GM21737 (cell line): ENCODE data around the gene VCX2.
"Not testable (repeated sequence)": the region's sequence is repeated elsewhere in the genome, so short reads cannot be mapped to it uniquely, and the experiment has no call there.

Experiments used
- ATAC-seq: cut with Tn5 transposase; IDR thresholded peaks from one replicate; pipeline ENCODE4 v1.9.1; 2021; ENCODE audit warnings: mild to moderate bottlenecking, moderate library complexity; ENCODE audit not compliant: unreplicated experiment

The VCX2 gene

DNA sequence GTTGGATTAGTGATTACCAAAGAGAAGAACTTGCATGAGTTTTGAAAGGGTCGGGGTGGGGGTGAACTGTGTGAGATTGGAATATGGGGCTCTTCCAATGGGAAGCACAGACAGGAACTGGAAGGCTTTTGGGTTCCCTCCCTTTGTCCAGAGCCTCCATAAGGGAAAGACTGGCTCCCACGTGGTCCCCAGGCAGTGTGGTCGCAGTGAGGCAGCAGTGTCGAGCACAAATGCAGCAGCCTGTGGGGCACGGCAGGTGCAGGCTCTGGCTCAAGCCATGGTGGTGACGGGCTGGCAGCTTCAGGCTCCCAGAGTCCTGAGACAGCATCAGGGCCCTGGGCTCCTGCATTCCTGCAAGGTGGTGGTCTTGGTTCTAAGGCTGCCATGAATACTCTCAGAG is 45.5 kb downstream of the VCX2 start:
- no peak for ATAC-seq

DNA sequence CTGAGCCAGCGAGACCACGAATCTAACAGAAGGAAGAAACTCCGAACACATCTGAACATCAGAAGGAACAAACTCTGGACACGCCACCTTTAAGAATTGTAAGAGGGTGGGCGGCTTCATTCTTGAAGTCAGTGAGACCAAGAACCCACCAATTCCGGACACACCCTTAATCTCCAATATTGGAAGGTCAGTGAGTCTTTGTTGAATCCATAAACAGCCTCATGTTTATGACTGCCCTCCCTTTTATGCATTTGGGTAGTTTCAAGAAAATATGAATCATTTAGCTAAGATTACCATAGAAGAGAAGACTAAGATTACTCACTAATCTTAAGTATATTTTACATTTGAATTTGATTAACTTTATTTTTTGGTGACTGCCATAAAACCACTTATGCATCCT is 48.5 kb downstream of the VCX2 start:
- no peak for ATAC-seq

DNA sequence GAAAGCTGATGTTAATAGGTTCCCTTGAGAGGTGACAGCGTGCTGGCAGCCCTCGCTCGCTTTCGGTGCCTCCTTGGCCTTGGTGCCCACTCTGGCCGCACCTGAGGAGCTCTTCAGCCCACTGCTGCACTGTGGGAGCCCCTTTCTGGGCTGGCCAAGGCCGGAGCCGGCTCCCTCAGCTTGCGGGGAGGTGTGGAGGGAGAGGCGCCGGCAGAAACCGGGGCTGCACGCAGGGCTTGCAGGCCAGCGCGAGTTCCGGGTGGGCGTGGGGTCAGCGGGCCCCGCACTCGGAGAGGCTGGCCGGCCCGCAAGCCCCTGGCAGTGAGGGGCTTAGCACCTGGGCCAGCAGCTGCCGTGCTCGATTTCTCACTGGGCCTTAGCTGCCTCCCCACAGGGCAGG is 49.7 kb downstream of the VCX2 start:
- not testable (repeated sequence) for ATAC-seq
